Measurements from ENCODE around the gene MBTPS1.

The MBTPS1 gene

DNA sequence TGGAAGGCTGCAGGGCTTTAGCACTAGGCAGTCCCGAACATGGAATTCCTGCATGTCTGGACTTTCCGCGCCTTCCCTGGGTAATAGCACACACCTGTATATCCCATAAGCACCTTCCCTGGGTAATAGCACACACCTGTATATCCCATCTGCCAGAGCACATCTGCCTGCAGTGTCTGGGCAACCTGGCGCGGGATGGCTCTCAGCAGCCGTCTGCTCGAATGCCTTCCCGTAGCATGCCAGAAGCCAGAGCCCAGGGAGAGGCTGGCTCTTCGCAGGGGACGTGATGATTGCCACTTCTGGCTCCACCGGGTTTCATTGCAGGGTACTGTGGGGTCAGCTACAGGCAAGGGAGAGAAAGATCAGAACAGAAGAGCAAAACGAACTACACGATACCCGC lies 21.3 kb downstream of the MBTPS1 start:
- DNase-seq, result no peak

DNA sequence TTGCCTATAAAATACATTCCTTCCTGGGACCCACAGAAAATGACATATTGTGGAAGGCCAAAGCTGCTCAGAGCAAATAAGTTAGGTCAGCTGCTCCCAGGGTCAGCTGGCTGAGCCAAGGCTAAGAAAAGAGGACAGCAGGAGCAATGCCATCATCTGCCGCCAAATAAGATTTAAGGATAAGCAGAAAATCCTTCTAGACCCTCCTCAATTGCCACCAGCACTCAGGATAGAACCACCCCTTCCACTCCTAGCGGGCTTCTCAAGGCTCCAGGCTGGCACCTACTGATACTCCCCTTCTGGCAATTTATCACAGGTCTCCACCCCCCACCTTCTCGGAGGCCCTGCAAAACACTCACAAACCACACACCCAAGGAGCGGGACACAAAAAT lies 22.9 kb downstream of the MBTPS1 start:
- no peak for DNase-seq

GRCh38 chr16:84093120-84093878 lies 23.4 kb downstream of the MBTPS1 start:
- DNase-seq, result no peak

DNA sequence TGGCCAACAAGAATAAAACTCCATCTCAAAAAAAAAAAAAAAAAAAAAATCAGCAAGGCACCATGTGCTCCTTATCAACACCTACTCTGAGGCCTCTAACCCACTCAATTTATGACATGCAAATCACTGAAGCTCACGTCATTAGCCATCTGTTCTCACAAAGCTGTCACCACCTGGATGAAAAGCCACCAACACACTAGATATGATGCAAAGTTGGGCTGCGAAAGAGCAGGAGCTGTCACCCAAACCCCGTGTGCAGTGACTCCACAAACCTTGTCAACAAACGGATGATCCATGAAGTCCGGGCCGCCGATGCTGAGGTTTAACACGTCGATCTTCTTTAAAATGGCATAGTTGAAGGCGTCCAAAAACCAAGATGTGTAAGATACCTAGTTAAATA lies 25.3 kb downstream of the MBTPS1 start:
- DNase-seq, result no peak

DNA sequence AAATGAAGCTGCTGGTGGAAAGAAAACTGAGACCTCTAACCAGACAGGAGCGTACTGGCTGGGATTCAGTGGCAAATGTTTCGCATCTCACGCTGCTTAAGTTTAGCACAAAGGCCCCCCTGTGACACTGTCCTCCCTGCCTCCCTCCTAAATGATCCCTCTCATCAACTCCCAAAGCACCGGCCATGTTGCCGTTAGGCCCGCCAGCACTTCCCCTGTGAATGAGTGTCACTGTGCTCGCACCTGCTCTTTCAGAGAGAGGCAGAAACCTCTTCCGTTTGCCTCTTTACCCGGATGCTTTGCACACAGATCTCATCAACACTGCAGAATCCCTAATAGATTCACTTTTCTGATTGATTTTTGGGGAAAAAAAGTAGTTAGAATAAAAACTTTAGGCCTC lies 26.5 kb downstream of the MBTPS1 start:
- no peak for DNase-seq

DNA sequence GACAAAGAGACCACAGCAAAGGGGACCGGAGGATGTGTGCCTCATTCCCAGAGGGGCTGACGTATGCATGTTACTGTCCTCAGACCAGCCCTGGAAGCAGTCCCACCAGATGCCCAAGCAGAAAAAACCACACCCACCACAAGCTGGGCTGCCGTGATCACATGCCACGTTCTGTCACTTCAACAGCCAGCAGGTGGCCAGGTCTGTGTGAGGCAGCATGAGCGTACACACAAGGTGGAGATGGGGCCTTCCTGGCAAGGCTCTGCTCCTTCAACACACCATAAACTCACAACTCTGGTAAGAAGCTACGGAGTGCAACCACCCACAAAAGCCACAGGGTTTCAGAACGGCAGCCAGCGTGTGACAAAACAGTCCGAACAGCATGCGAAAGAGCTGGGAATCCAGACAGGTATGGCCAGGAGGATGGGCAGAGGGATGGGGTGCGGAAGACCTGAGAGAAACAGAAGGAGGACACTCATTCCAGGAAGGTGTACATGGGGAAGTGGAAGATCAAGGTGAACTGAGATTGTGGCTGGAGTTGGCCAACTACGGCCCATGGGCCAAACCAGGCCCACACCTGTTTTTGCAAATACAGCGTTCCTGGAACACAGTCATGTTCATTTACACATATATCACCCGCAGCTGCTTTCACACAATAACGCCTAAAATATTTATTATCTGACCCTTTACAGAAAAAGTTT lies 27.9 kb downstream of the MBTPS1 start:
- no peak for DNase-seq

GRCh38 chr16:84087466-84088151 lies 29.1 kb downstream of the MBTPS1 start:
- no peak for DNase-seq

DNA sequence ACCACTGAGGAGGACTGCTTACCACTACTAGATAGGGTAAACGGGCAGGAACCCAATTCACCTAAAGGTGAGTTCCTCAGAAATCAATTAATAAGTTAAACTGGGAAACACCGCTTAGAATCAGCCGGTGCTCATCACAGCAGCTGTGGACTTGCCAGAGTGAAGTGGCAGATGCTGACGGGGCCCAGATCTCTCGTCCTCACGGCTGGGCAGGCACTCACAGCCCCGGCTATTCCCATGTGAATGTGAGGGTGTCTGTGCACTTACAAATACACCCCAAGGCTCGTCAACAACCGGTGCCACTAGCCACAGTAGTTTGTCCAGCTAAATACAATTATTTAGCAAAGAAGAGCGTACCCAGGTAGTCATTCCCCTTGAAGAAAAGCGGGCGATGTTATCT lies 29.7 kb downstream of the MBTPS1 start:
- no peak for DNase-seq

DNA sequence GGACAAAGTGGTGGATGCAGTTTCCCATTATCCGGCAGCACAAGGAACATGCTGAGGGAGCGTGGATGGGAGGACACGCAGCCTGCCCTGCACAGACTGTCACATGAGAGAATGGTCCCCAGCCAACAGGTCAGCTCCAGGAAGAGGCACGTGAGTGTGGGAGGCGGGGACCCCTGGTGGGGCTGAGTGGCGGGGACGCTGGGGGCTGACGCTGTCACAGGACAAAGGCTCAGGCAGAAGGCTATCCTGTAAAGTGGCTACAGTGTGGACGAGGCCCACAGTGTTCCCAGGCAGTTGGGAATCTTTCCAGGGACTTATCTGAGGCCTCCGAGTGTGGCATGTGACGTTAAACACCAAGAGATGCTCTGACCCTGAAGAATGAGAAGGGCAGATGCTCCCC lies 30.4 kb downstream of the MBTPS1 start:
- no peak for DNase-seq

DNA sequence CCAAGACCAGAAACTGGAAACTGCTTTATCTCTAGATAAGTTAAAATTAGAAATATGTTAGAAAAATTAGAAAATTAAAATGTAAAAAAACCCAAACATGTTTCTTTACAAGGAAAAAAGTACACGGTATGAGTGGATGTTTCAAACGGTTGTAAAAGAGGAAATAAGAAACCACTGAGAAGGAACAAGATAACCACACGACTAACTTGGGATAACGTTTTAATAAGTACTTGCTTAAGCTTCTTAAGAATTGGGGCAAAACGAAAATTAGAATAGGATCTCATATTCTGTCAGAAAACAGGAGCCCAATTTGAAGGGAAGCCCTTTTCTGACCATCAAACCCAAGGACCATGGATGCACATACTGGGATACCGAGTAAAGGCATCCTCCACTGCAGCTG lies 31.0 kb downstream of the MBTPS1 start:
- DNase-seq, result peak; percentile 70

DNA sequence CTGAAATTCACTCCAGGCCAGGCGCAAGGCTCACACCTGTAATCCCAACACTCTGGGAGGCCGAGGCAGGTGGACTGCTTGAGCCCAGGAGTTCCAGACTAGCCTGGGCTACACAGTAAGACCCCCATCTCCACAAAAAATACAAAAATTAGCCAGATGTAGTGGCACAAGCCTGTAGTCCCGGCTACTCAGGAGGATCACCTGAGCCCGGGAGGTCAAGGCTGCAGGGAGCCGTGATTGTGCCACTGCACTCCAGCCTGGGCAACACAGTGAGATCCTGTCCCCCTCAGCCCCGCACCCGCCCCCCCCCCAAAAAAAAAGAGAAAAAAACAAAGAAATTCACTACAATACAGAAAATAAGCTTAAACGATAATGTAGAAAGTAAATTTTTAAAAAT lies 31.5 kb downstream of the MBTPS1 start:
- DNase-seq, result no peak

GRCh38 chr16:84084570-84085270 lies 32.0 kb downstream of the MBTPS1 start:
- DNase-seq, result peak; percentile 46

DNA sequence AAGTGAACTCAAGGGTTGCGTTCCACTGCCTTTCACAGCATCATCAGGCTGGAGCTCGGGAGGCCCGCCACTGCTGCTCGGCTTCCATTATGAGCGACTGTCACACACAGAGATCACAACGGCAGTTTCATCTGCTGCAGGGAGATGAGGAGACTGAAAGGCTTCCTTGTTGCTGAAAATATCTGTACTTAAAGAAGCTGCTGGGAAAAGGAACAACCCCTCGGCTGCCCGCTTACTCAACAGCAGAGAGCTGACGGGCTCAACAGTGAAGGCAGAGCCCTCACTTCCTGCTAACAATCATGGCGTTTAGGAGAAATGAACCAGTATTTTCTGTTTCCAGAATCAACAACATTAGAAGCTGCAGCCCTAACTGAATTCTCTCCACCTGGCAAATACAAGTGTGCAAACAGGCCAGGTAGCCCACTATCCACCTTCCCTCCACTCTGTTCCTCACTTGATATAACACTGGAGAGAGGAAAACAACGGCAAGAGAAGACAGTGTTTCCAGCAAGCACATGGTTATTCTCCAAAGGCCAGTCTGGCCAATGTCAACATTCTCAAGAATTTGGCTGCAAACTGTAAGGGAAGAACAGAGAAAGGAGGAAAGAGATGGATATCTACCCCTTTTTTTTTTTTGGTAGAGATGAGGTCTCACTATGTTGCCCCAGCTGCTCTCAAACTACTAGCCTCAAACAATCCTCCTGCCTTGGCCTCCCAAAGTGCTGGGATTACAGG lies 33.7 kb downstream of the MBTPS1 start:
- peak; percentile 69 for DNase-seq

- no peak for DNase-seq
Observed at GRCh38 chr16:84082110-84082509, 34.6 kb downstream of the MBTPS1 start.

DNA sequence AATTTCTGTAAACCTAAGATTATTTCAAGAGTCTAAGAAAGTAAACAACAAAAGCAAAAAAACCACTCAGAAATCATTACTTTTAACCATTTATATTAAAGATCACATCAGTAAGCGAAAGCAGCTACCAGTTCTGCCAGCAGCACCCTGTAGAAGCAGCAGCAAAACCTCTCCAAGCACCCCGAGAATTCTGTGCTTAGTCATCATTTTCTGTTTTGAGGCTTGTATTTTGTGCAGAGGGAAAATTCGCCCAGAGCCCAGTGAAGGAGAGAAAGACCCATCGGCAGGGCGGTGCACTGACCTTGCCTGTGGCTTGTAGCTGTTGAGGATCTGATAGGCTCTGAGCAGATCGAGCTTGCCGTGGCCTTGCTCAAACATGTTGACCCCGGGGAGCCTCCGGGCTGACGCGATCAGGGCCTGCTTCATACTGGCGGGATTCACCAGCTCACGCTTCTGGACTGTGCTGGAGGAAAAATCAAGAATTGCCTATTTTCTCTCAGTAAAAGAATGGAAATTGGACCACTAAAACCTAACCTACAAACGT lies 35.2 kb downstream of the MBTPS1 start:
- no peak for DNase-seq

GRCh38 chr16:84080813-84081212 lies 35.9 kb downstream of the MBTPS1 start:
- no peak for DNase-seq

GRCh38 chr16:84080378-84080777 lies 36.4 kb downstream of the MBTPS1 start:
- no peak for DNase-seq

GRCh38 chr16:84079664-84080063 lies 37.1 kb downstream of the MBTPS1 start:
- no peak for DNase-seq

GRCh38 chr16:84075376-84075775 lies 41.4 kb downstream of the MBTPS1 start:
- DNase-seq, result no peak

GRCh38 chr16:84074721-84075120 lies 42.0 kb downstream of the MBTPS1 start:
- DNase-seq, result no peak

- DNase-seq, result no peak
Observed at GRCh38 chr16:84072014-84072413, 44.7 kb downstream of the MBTPS1 start.

DNA sequence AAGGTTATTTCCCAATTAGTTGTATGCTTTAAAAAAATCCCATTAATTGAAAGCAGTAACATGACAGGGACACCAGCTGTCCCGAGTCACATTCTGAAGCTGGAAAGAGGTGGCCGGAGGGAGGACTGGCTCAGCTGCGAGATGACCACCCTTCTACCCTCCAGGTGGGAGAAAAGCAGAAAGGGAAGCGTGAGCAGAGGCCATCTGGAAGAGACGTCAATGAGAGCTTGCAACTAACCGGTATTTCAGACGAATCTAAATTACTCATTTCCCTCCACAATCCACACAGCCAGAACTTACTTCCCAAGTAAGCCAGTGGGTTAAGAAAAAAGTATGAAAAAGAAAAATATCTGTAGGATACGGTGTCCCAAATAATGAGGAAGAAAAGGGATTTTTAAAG lies 45.6 kb downstream of the MBTPS1 start:
- no peak for DNase-seq

Measured in inflammatory macrophage treated with lipopolysaccharide for 4 hours (primary cell).